HepG2 (cell line): ENCODE data around the gene EML2. TPM values are rescaled to one million over a fixed set of nuclear protein-coding genes. Genes with fewer than 3 reads are reported as not detected.

ENCODE experiments used
- BATF2 ChIP-seq: sonication (generic); formaldehyde crosslinking; IDR thresholded peaks from 2 replicates; pipeline ENCODE4 v1.8.0; 2022; ENCODE audit warnings: mild to moderate bottlenecking, missing genetic modification reagents, moderate library complexity
- E2F5 ChIP-seq: sonication (generic); formaldehyde crosslinking; conservative IDR thresholded peaks from 2 replicates; pipeline ENCODE4 v1.4.0; 2020; ENCODE audit warnings: missing genetic modification reagents
- FOXK1 ChIP-seq: sonication (generic); formaldehyde crosslinking; IDR thresholded peaks from 2 replicates; pipeline ENCODE4 v1.4.0; 2020; ENCODE audit warnings: low read depth, missing genetic modification reagents, borderline replicate concordance
- HMGXB4 ChIP-seq, 2 experiments: sonication (generic) in 1 of 2; formaldehyde crosslinking in 1 of 2; IDR thresholded peaks; 2 replicates each; pipeline versions ENCODE4 v1.4.0 to v1.6.1; 2018 to 2020; ENCODE audit warnings: missing genetic modification reagents in 2 of 2, borderline replicate concordance in 1 of 2, low read depth in 1 of 2, mild to moderate bottlenecking in 1 of 2, missing biosample characterization in 1 of 2
- KDM2A ChIP-seq: sonication (generic); formaldehyde crosslinking; IDR thresholded peaks from 2 replicates; pipeline ENCODE4 v1.4.0; 2020; ENCODE audit warnings: low read depth, missing genetic modification reagents, borderline replicate concordance
- MAX ChIP-seq: IDR thresholded peaks from 2 replicates; pipeline ENCODE4 v1.6.1; 2012; ENCODE audit warnings: inconsistent platforms
- PTBP1 ChIP-seq: fragments of 200-400 bp; formaldehyde crosslinking; IDR thresholded peaks from 2 replicates; pipeline ENCODE4 v1.6.1; 2018; ENCODE audit warnings: low read length, low read depth; ENCODE audit not compliant: poor library complexity, severe bottlenecking
- RCOR2 ChIP-seq: IDR thresholded peaks from 2 replicates; pipeline ENCODE4 v1.6.1; 2016; ENCODE audit warnings: missing biosample characterization, missing genetic modification reagents
- RXRB ChIP-seq: IDR thresholded peaks from 2 replicates; pipeline ENCODE4 v1.6.1; 2016; ENCODE audit warnings: borderline replicate concordance, missing genetic modification reagents, missing compliant biosample characterization
- SOX5 ChIP-seq: IDR thresholded peaks from 2 replicates; pipeline ENCODE4 v1.6.1; 2016; ENCODE audit warnings: borderline replicate concordance
- SSRP1 ChIP-seq: IDR thresholded peaks from 2 replicates; pipeline ENCODE4 v1.6.1; 2016; ENCODE audit warnings: control low read depth
- USF2 ChIP-seq, 2 experiments: sonication (generic) in 1 of 2; formaldehyde crosslinking in 1 of 2; IDR thresholded peaks; 2 replicates each; pipeline versions ENCODE4 v1.5.1 to v1.6.1; 2011 to 2020; ENCODE audit warnings: borderline replicate concordance in 1 of 2, low read depth in 1 of 2, low read length in 1 of 2, mild to moderate bottlenecking in 1 of 2, missing genetic modification reagents in 1 of 2, moderate library complexity in 1 of 2
- ZGPAT ChIP-seq: IDR thresholded peaks from 2 replicates; pipeline ENCODE4 v1.6.1; 2016; ENCODE audit warnings: mild to moderate bottlenecking
- ZNF20 ChIP-seq: sonication (generic); formaldehyde crosslinking; IDR thresholded peaks from 2 replicates; pipeline ENCODE4 v1.4.0; 2020; ENCODE audit warnings: mild to moderate bottlenecking, moderate library complexity, missing genetic modification reagents
- ZNF460 ChIP-seq: sonication (generic); formaldehyde crosslinking; IDR thresholded peaks from 2 replicates; pipeline ENCODE4 v1.5.1; 2020; ENCODE audit warnings: missing genetic modification reagents, mild to moderate bottlenecking, borderline replicate concordance
- ZUFSP ChIP-seq: sonication (generic); formaldehyde crosslinking; IDR thresholded peaks from 2 replicates; pipeline ENCODE4 v1.9.0; 2021; ENCODE audit warnings: missing genetic modification reagents, mild to moderate bottlenecking, borderline replicate concordance
- polyA plus RNA-seq, 8 experiments: library from polyadenylated mRNA; depleted of rRNA in 3 of 8; stranded (reverse) in 7 of 8; unstranded in 1 of 8; fragments of >200 nt; fragmentation: Illumina TruSeq in 4 of 8; extraction: Trizol in 4 of 8; gene quantifications; 2 replicates each; pipeline versions ENCODE4 v1.2.1 to v1.2.3, GENCODE V29; 2011 to 2016; ENCODE audit warnings: low read depth in 4 of 8, missing spikeins in 1 of 8, mixed read lengths in 1 of 8; ENCODE audit not compliant: insufficient read depth in 1 of 8
- total RNA-seq, 5 experiments: library from RNA; depleted of rRNA; stranded (reverse); fragments of >200 nt; fragmentation: Illumina TruSeq; extraction: Trizol; gene quantifications; 2 replicates each; pipeline ENCODE4 v1.2.3, GENCODE V29; 2016; ENCODE audit warnings: low read depth in 1 of 5

EML2 gene
- total and polyA plus RNA-seq, 2 of the 13 experiments (the other 11 are each of a cell fraction or from before 2014, with no cell fraction given): 7.3 to 12.9 TPM

GRCh38 chr19:45607071-45608029 is 31.8 kb downstream of the EML2 start (continued):
- TF ChIP-seq ZNF460 (CRISPR knock-in tag) (no peak), ZUFSP (CRISPR knock-in tag) (no peak), ZNF20 (CRISPR knock-in tag) (no peak), SOX5 (CRISPR knock-in tag) (no peak), SSRP1 (no peak), MAX (peak; percentile 54), BATF2 (CRISPR knock-in tag) (no peak), PTBP1 (no peak), RXRB (CRISPR knock-in tag) (peak; percentile 46), ZGPAT (peak; percentile 47; the same call in 1 of the 2 replicates), E2F5 (CRISPR knock-in tag) (no peak), KDM2A (CRISPR knock-in tag) (peak; percentile 77; the same call in 1 of the 2 replicates), RCOR2 (0 out of 2 replicates have a peak, but pooled peaks have one; percentile 29), HMGXB4 (CRISPR knock-in tag; IDR thresholded peaks at IDR 0.05; ENCODE audit: borderline replicate concordance in 1 of 2, low read depth in 1 of 2) (peak; percentile 71 to 84), FOXK1 (CRISPR knock-in tag) (no peak), USF2 (IDR thresholded peaks at IDR 0.05; ENCODE audit: low read depth, low read length) (peak; percentile 81), USF2 (CRISPR knock-in tag; IDR thresholded peaks at IDR 0.05; ENCODE audit: borderline replicate concordance) (peak; percentile 91; the same call in 1 of the 2 replicates)
